DMS153 (cell line): ENCODE measurements around the gene BAD.

Experiments used
- DNase-seq: peaks from one replicate; lab custom pipeline; 2025; lab: John Stamatoyannopoulos, UW

The BAD gene

GRCh38 chr11:64296236-64296635 lies 11.8 kb upstream of the BAD start:
- no peak for DNase-seq

GRCh38 chr11:64295760-64296159 lies 11.3 kb upstream of the BAD start:
- DNase-seq: no peak

GRCh38 chr11:64294774-64295173 lies 10.3 kb upstream of the BAD start:
- no peak for DNase-seq

- no peak for DNase-seq
Observed at GRCh38 chr11:64292460-64293254, 8.2 kb upstream of the BAD start.

- no peak for DNase-seq
Observed at GRCh38 chr11:64291752-64292459, 7.4 kb upstream of the BAD start.

GRCh38 chr11:64291262-64291751 lies 6.8 kb upstream of the BAD start, which contains the start of gene KCNK4:
Gene KCNK4, plus strand, starts transcription at chr11:64291302. Its CDS starts 1,717 bp downstream, at chr11:64293019.
- no peak for DNase-seq

- no peak for DNase-seq
Observed at GRCh38 chr11:64290352-64291261, 6.1 kb upstream of the BAD start.

GRCh38 chr11:64289002-64289564 lies 4.6 kb upstream of the BAD start:
- no peak for DNase-seq

- DNase-seq: no peak
Observed at GRCh38 chr11:64288353-64288750, 3.9 kb upstream of the BAD start.

GRCh38 chr11:64287676-64288352 lies 3.3 kb upstream of the BAD start:
- DNase-seq: no peak

- no peak for DNase-seq
Observed at GRCh38 chr11:64286801-64287159, 2.3 kb upstream of the BAD start.

GRCh38 chr11:64285885-64286800 lies 1.7 kb upstream of the BAD start:
- DNase-seq: peak; percentile 13

- peak; percentile 26 for DNase-seq
Observed at GRCh38 chr11:64284962-64285884, 758 bp upstream of the BAD start, which contains the start of gene GPR137. Gene GPR137, plus strand, starts transcription at chr11:64285848. Its CDS starts 677 bp downstream, at chr11:64286525.

GRCh38 chr11:64283092-64283491 lies 1.4 kb downstream of the BAD start:
- DNase-seq: no peak

GRCh38 chr11:64281957-64282770 lies 2.3 kb downstream of the BAD start:
- no peak for DNase-seq

GRCh38 chr11:64278576-64279190 lies 5.8 kb downstream of the BAD start:
- DNase-seq: no peak

GRCh38 chr11:64276653-64277431 lies 7.6 kb downstream of the BAD start:
- DNase-seq: no peak
